ENCODE measurements around the gene PHF14. TPM values are rescaled to one million over a fixed set of nuclear protein-coding genes. Genes with fewer than 3 reads are reported as not detected.
"Not testable (repeated sequence)": the region's sequence is repeated elsewhere in the genome, so short reads cannot be mapped to it uniquely, and the experiment has no call there.

Gene PHF14
- total RNA-seq: 100 to 1,000 TPM in 1 of 5 donors, 10 to 100 TPM in 4; 39.1 to 140 (median 70.0) TPM
- polyA plus RNA-seq: 10 to 100 TPM; 18.9 to 92.7 (median 23.4) TPM
- long read RNA-seq, donor 1, partial matches to known transcripts: 0 of 1 reads
- long read RNA-seq, donor 1, other reads (novel, unspliced or antisense): 0 of 1 reads
- long read RNA-seq, donor 2, partial matches to known transcripts: 0 of 1 reads
- long read RNA-seq, donor 2, other reads (novel, unspliced or antisense): 0 of 1 reads
- long read RNA-seq, donor 3, partial matches to known transcripts: 0 of 3 reads
- long read RNA-seq, donor 3, other reads (novel, unspliced or antisense): 0 of 3 reads
- long read RNA-seq, donor 4: 0 reads
- long read RNA-seq, donor 5, partial matches to known transcripts: 16 of 20 reads
- long read RNA-seq, donor 5, other reads (novel, unspliced or antisense): 0 of 20 reads
- long read RNA-seq, donor 6, partial matches to known transcripts: 12 of 18 reads
- long read RNA-seq, donor 6, other reads (novel, unspliced or antisense): 0 of 18 reads
- long read RNA-seq, donor 7, partial matches to known transcripts: 0 of 4 reads
- long read RNA-seq, donor 7, other reads (novel, unspliced or antisense): 0 of 4 reads
- long read RNA-seq, donor 8, partial matches to known transcripts: 0 of 5 reads
- long read RNA-seq, donor 8, other reads (novel, unspliced or antisense): 0 of 5 reads
- long read RNA-seq, donor 9, partial matches to known transcripts: 7 of 10 reads
- long read RNA-seq, donor 9, other reads (novel, unspliced or antisense): 0 of 10 reads
- long read RNA-seq, donor 10, partial matches to known transcripts: 0 of 3 reads
- long read RNA-seq, donor 10, other reads (novel, unspliced or antisense): 0 of 3 reads

DNA sequence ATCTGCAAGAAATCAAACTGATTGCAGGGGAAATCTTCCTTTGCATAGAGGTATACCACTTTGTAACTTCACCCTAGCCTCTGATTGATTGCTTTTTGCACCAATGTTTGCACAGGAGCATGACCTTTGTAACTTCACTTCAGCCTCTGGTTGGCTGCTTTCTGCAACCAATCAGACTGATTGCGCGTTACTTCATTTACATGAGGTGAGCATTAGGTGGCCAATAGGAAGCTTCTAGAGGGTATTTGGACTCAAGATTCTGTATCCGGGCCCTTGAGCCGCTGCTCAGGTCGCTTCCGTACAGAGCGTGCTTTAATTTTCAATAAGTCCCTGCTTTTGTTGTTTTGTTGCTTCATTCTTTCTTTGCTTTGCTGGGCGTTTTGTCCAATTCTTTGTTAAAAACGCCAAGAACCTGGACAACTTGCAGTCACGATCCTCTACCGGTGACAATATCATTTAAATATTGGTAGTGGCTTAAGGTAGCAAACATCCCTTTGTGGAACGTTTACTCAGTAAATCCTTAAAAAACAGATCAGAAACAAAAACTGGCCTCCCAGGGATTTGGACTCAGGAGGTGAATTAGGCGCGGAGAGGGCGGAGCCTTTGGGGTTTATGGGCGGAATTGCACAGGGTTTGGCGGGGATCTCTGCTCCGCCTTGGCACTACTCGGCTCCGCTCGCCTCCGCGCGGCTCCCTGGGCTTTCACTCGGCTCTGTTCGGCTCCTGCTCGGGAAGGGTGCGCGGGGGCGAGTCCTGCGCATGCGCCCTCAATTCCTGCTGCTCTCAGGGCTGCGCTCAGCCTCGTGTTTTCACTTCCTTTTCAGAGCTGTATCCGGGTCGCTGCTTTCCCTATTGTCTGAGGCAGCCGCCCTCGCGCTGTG, at the start of gene PHF14:
PHF14 (plus strand) TSS at position 812 of the 881 bp plus-strand sequence. CDS start 452 bp downstream, outside the sequence.
- Histone ChIP-seq H3K9me3 (no peaks in the 10 kb centered on the region), H3K4me3 (peak within 1 kb of the TSS; percentile 72 to 89 (median 80)), H3K27me3 (no peaks in the 10 kb centered on the region), H3K36me3 (no peaks in the 10 kb centered on the region), H3K27ac (peak within 1 kb of the TSS; percentile 43 to 92 (median 90)), H3K4me1 (peaks cover 8 to 46% (median 21%) of the 10 kb centered on the region in 4 donors)
- peak in 1 of 4 donors; percentile 39 for TF ChIP-seq POLR2A (IDR thresholded peaks at IDR 0.05)
- TF ChIP-seq POLR2AphosphoS5 (IDR thresholded peaks at IDR 0.05): peak; percentile 92 to 97 (median 93)
- no peak for TF ChIP-seq CTCF (IDR thresholded peaks at IDR 0.05)
- no peak for TF ChIP-seq EP300 (IDR thresholded peaks at IDR 0.05)
- WGBS, 5 donors: 9 to 18% (median 13%) methylated on average over 29 to 39 of the region's 39 CpGs
- intact Hi-C loops (cut with DNase I; ENCODE audit: low total_unique reads): no loop called here
- peak; percentile 98 to 99 for DNase-seq

- H3K27ac ChIP-seq: no peak overlapping the region
- no peaks in the 10 kb centered on the region for H3K9me3 ChIP-seq
- WGBS, 5 donors: 69 to 80% (median 77%) methylated on average over 2 of the region's 2 CpGs
- DNase-seq: no peak
- TF ChIP-seq EP300 (IDR thresholded peaks at IDR 0.05) (no peak), POLR2AphosphoS5 (IDR thresholded peaks at IDR 0.05) (no peak), CTCF (IDR thresholded peaks at IDR 0.05) (no peak), POLR2A (IDR thresholded peaks at IDR 0.05) (no peak)
- intact Hi-C loops (cut with DNase I; ENCODE audit: low total_unique reads): no loop called here
- H3K4me1 ChIP-seq: no peaks in the 10 kb centered on the region
- H3K36me3 ChIP-seq: no peaks in the 10 kb centered on the region
- no peak overlapping the region for H3K4me3 ChIP-seq
- no peaks in the 10 kb centered on the region for H3K27me3 ChIP-seq
These were observed 49.3 kb upstream of the PHF14 start for GRCh38 chr7:10924370-10924769.

DNA sequence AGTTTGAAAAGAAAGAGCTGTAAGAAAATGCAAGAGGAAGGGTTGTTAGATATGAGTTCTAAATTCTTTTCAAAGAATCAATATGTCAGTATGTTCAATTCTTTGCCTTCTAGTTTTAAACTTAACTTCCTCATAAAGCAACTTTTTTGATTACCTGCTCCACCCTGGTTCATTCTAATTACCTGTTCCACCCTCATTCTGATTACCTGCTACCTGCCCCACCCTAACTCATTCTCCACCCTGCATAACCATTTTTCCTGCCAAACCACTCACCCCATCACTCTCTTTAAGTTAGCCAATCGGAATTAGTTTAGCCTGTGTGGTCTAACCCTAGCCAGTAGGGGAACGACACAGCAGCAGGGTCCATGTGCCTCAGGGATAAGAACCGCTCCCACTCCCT, 45.5 kb upstream of the PHF14 start:
- H3K9me3 ChIP-seq; H3K27ac ChIP-seq; H3K4me3 ChIP-seq; DNase-seq; intact Hi-C loops (cut with DNase I; ENCODE audit: low total_unique reads); H3K4me1 ChIP-seq; H3K27me3 ChIP-seq: not testable (repeated sequence)
- peaks cover 13 to 28% (median 24%) of the 10 kb centered on the region in 4 donors for H3K36me3 ChIP-seq
- 83 to 93% (median 90%) methylated on average over 3 of the region's 3 CpGs for WGBS, 5 donors

DNA sequence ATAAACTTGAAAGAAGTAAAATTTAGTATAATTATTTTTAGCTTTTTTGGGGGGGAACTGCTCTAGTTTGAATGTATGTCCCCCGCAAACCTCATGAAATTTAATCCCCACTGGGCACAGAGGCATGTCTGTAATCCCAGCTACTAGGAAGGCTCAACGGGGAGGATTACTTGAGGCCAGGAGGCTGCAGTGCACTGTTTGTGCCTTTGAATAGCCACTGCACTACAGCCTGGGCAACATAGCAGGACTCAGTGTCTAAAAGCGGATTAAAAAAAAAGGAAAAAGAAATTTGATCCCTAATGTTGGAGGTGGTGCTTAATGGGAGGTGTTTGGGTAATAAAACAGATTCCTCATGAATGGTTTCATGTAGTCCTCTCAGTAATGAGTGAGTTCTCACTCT, 43.1 kb upstream of the PHF14 start:
- no peak for DNase-seq
- H3K4me3 ChIP-seq: no peak overlapping the region
- intact Hi-C loops (cut with DNase I; ENCODE audit: low total_unique reads): no loop called here
- peaks cover 0 to 18% (median 8%) of the 10 kb centered on the region in 4 donors for H3K4me1 ChIP-seq
- H3K27me3 ChIP-seq: no peaks in the 10 kb centered on the region
- TF ChIP-seq CTCF (IDR thresholded peaks at IDR 0.05) (no peak), POLR2A (IDR thresholded peaks at IDR 0.05) (no peak), POLR2AphosphoS5 (IDR thresholded peaks at IDR 0.05) (no peak), EP300 (IDR thresholded peaks at IDR 0.05) (no peak)
- peaks cover 16 to 38% (median 33%) of the 10 kb centered on the region in 4 donors for H3K36me3 ChIP-seq
- H3K9me3 ChIP-seq: no peaks in the 10 kb centered on the region
- no peak overlapping the region for H3K27ac ChIP-seq
- 79 to 91% (median 90%) methylated on average over 3 of the region's 3 CpGs for WGBS, 5 donors
